GM18499 (cell line): ENCODE results near the gene CDCP2.
"Not testable (repeated sequence)": the region's sequence is repeated elsewhere in the genome, so short reads cannot be mapped to it uniquely, and the experiment has no call there.

ENCODE experiments used
- ATAC-seq: cut with Tn5 transposase; IDR thresholded peaks from one replicate; pipeline ENCODE4 v1.9.1; 2021; ENCODE audit warnings: moderate number of reproducible peaks; ENCODE audit not compliant: insufficient read depth, unreplicated experiment

CDCP2 gene

DNA sequence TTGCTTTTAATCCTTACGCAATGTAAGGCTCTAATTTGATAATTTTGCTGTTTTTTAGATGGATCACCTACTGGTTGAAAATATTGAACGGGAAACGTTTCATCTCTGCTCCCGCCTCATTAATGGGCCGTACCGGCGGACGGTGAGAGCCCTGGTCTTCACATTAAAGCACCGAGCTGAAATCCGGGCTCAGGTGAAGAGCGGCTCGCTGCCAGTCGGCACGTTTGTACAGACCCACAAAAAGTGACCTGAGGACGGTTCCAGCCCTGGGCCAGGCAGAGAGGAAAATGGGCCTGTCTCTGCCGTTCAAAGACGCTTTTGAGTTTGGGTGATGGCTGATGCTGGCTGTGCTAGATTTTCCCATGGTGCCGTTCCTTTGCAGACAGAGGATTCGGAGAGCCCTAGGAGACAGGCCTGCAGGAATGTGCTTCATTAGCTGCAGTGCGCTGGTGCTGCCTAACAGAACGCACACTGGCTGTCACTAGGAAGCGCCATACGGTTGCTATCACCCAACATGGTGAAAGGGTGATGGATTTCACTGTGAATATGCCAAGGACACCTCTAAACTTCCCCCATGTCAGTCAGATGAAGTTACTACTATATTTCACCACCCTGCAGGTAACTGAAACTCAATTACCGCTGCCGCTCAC, 56.4 kb downstream of the CDCP2 start:
- ATAC-seq, result no peak

DNA sequence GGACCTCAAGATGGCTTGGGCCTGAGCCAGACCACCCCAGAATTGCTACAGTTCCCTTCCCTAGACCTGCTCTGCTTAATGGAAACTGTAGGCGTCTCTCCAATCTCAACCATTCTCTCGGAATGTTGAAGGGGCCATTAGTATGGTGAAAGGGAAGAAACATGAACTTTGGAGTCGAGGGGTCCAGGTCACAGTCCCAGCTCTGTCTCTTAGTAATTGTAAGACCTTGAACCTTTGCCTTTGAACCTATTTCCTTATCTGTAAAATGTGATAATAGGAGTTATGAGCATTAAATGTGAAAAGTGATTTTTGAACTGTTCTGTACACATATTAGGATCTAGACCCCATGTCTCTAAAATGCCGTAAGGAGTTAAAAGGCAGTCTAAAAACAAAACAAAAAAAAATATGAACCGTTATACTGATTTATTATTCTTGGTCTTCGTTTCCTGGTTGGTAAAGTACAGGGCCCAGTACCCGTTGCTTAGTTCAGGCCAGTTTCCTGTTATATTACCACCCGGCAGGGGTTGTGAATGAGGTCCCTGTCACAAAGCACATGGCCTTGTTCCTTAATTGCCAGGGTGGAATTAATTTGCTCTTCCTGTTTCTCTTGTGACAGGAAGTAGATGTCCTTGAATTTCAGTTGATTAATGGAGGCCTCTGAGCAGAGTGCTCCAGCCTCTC, 57.1 kb downstream of the CDCP2 start:
- ATAC-seq, result no peak

DNA sequence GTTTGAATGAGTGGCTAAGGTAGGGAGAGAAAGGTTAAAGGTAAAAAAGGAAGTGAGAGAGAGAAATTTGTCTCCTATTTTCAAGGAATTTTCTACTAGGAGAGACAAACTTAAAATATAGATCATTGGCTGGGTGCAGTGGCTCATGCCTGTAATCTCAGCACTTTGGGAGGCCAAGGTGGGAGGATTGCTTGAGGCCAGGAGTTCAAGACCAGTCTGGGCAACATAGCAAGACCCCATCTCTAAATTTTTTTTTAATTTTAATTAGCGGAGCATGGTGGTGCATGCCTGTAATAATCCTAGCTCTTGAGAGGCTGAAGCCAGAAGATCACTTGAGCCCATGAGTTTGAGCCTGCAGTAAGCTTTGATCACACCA, 58.1 kb downstream of the CDCP2 start:
- not testable (repeated sequence) for ATAC-seq

DNA sequence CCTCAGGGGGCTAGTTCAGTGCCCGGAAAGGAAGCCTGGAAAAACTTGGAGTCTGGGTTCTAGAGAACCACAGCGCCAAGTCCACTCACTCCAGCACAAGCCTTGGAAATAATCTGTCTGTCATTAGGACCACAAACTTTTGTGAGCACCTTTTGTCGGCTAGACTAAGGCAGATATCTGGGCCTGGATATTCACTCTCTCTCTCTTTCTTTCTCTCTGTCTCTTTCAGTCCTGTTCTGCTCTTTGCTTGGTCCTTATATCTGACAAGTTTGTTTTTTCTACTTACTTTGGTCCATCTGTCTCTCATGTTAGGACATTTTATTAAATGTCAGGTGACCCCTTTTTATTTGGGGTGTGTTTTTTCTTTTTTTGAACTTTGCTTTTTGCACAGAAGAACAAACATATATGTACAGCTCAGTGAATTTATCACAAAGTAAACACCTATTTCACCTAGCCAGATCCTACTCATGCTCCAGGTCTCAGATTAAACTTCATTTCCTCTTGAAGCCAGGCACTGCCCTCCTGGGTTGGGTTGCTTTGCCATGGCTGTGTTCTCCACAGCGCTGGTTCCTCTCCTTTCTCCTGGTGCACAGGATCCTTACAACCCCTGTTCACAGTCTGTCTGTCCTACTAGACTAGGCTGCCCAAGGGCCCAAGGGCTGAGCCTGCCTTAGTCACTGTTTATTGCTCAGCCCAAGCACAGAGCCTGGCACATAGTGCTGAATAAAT, 58.6 kb downstream of the CDCP2 start:
- ATAC-seq, result no peak

- no peak for ATAC-seq
Measured at GRCh38 chr1:54091666-54092065, 61.1 kb downstream of the CDCP2 start.

GRCh38 chr1:54088385-54088784, 64.4 kb downstream of the CDCP2 start:
- no peak for ATAC-seq

DNA sequence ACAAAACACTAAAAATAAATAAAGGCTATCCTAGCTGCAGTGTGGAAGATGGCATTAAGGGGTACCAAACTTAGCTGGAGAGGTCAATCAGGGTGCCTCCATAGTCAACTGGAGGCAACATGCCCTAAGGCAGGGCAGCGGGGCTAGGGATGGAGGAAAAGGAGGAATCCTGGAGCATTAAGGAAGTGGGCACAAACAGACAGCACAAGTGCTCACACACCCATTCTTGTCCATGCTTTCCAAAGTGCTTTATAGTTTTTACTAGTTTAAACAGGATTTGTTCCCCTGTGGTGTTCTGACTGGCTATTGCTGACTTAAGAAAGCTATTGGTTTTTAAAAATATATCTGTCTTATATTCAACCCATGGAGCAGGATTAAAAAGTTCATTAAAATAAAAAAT, 66.0 kb downstream of the CDCP2 start:
- ATAC-seq, result no peak

DNA sequence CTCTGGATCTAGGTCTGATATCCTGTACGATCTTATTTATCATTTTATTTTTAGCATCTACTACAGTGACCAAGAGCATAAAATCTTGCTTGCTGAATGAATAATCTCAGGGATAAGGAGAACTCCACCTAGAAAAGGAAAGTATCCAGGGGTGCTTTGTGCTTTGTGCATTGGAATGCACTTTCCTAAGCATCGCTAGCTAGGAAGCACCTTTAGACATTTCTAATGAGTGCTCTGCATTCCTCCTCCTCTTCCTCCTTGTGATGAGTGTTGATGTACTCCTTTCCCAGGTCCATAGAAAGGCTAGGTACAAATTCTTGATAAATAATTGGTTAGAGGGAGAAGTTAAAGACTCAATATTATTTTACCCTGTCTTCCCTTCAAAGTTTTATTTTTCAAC, 68.0 kb downstream of the CDCP2 start:
- no peak for ATAC-seq
